Ovary (tissue), 3 donors: ENCODE data around the gene KIF5B.

Experiments
- EP300 ChIP-seq: sonication (generic); formaldehyde crosslinking; IDR thresholded peaks from one replicate; pipeline ENCODE4 v1.6.1; 2017; ENCODE audit warnings: antibody characterized with exemption
- POLR2A ChIP-seq: fragments of 450-650 bp; IDR thresholded peaks from one replicate; pipeline ENCODE4 v1.6.1; 2017; ENCODE audit warnings: antibody characterized with exemption, mild to moderate bottlenecking, moderate library complexity
- TF ChIP-seq, protein P1 (sequence below), 3 donors: fragments of 450-650 bp in 2 of 3; fragments of 200-600 bp in 1 of 3; IDR thresholded peaks; one replicate each; pipeline versions ENCODE4 v1.5.1 to v1.8.0; 2016 to 2022; ENCODE audit warnings: antibody characterized with exemption in 3 of 3, mild to moderate bottlenecking in 1 of 3
- donor health status: DM: no; HTN: no; CAD: no.

DNA sequence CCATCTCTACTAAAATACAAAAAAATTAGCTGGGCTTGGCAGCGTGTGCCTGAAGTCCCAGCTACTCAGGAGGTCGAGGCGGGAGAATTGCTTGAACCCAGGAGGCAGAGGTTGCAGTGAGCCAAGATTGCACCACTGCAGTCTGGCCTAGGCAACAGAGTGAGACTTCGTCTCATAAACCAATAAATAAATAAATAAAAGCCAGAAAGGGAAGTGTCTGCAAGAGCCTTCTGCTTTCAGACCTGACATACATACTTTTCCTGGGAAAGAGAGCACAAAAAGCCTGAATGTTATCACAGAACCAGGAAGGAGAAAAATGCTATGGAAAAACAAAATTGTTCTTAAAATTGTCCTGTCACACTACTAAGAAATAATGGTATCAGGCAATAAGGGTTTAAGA, 4.1 kb upstream of the KIF5B start:
- TF ChIP-seq POLR2A (no peak), EP300 (no peak)
- TF ChIP-seq, protein P1, sequence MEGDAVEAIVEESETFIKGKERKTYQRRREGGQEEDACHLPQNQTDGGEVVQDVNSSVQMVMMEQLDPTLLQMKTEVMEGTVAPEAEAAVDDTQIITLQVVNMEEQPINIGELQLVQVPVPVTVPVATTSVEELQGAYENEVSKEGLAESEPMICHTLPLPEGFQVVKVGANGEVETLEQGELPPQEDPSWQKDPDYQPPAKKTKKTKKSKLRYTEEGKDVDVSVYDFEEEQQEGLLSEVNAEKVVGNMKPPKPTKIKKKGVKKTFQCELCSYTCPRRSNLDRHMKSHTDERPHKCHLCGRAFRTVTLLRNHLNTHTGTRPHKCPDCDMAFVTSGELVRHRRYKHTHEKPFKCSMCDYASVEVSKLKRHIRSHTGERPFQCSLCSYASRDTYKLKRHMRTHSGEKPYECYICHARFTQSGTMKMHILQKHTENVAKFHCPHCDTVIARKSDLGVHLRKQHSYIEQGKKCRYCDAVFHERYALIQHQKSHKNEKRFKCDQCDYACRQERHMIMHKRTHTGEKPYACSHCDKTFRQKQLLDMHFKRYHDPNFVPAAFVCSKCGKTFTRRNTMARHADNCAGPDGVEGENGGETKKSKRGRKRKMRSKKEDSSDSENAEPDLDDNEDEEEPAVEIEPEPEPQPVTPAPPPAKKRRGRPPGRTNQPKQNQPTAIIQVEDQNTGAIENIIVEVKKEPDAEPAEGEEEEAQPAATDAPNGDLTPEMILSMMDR (IDR thresholded peaks at IDR 0.05): no peak
